Measurements from ENCODE around the gene ANKRD61. TPM values are rescaled to one million over a fixed set of nuclear protein-coding genes. Genes with fewer than 3 reads are reported as not detected.

ANKRD61 gene
- total RNA-seq, 1 experiment from 2014 or later: 0.24 TPM

DNA sequence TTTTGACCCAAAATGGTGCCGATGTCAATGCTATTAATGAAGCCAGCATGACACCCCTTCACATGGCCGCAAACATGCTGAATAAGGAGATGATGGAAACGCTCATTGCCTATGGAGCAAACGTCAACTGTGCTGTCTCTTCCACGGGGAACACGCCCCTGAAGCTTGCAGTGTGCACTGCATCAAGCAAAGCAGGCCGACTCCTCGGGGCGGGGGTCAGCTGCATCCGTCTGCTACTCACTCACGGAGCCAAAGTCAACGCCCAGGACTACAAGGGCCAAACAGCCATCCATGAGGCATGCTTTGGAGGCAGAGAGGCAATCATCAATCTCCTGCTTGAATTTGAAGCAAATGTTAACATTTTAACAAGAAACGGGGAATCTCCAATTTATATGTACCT, 4.5 kb downstream of the ANKRD61 start:
- Histone ChIP-seq H4K91ac (ENCODE audit: insufficient read length, low read depth, low read length) (no peak overlapping the region), H3K79me1 (ENCODE audit: insufficient read depth, low read depth, low read length, poor library complexity, severe bottlenecking) (peaks cover 14% of the 10 kb centered on the region), H3K56ac (ENCODE audit: insufficient read length, low read depth, low read length) (no peak overlapping the region), H3K23me2 (ENCODE audit: insufficient read length, low read depth, low read length, poor library complexity, severe bottlenecking) (no peaks in the 10 kb centered on the region), H2BK120ac (ENCODE audit: low read depth, low read length, poor library complexity, severe bottlenecking) (no peak overlapping the region), H4K8ac (replicated peaks; ENCODE audit: insufficient read length, low read depth, low read length) (no peak overlapping the region), H3K4me1 (ENCODE audit: insufficient read depth, low read length) (no peaks in the 10 kb centered on the region), H4K20me1 (ENCODE audit: control insufficient read depth, insufficient read depth, insufficient read length) (no peaks in the 10 kb centered on the region), H3K23ac (ENCODE audit: insufficient read length, low read depth, low read length) (no peak overlapping the region), H3K27ac (ENCODE audit: insufficient read length, low read depth, low read length) (no peak overlapping the region), H2BK20ac (ENCODE audit: low read depth, low read length, poor library complexity, severe bottlenecking) (no peak overlapping the region), H3K27me3 (ENCODE audit: insufficient read depth, low read length) (no peaks in the 10 kb centered on the region), H3K14ac (ENCODE audit: insufficient read depth, low read length) (no peak overlapping the region), H3K9me3 (ENCODE audit: control insufficient read depth, low read depth, low read length) (no peaks in the 10 kb centered on the region), H2AK5ac (ENCODE audit: insufficient read length, low read length) (no peak overlapping the region), H3K9ac (ENCODE audit: extremely low read depth, insufficient read length, low read length) (no peak overlapping the region), H2BK15ac (ENCODE audit: low read depth, low read length) (no peak overlapping the region), H3K4me2 (ENCODE audit: insufficient read depth, insufficient read length, low read length) (no peak overlapping the region), H4K5ac (ENCODE audit: insufficient read length, low read depth, low read length) (no peak overlapping the region), H2AFZ (ENCODE audit: low read length) (no peak overlapping the region), H2BK5ac (ENCODE audit: insufficient read length, low read length) (no peak overlapping the region), H3K79me2 (ENCODE audit: insufficient read depth, low read length) (0 out of 2 replicates have a peak, but pooled peaks cover 2% of the 10 kb centered on the region), H3T11ph (ENCODE audit: low read length) (no peak overlapping the region), H3K4ac (ENCODE audit: low read depth, low read length) (no peak overlapping the region), H2BK12ac (ENCODE audit: insufficient read length, low read depth, low read length) (no peak overlapping the region), H3K18ac (ENCODE audit: insufficient read length, low read depth, low read length) (no peak overlapping the region)
- Mint-ChIP-seq H3K27ac (no peak overlapping the region; a peak in 1 of 7 replicates), H3K27me3 (ENCODE audit: low read depth) (no peaks in the 10 kb centered on the region), H3K36me3 (ENCODE audit: insufficient read depth in 1 of 3, low read depth in 3 of 3) (peaks cover 41 to 85% (median 80%) of the 10 kb centered on the region in 3 experiments), H3K9me3 (no peaks in the 10 kb centered on the region), H3K4me1 (no peaks in the 10 kb centered on the region), H3K4me3 (no peak overlapping the region)
- WGBS (ENCODE audit: extremely low coverage, insufficient read length, low lambda C conversion rate): no CpG with 5 or more reads among the region's 13 CpGs
- TF ChIP-seq, protein P1, sequence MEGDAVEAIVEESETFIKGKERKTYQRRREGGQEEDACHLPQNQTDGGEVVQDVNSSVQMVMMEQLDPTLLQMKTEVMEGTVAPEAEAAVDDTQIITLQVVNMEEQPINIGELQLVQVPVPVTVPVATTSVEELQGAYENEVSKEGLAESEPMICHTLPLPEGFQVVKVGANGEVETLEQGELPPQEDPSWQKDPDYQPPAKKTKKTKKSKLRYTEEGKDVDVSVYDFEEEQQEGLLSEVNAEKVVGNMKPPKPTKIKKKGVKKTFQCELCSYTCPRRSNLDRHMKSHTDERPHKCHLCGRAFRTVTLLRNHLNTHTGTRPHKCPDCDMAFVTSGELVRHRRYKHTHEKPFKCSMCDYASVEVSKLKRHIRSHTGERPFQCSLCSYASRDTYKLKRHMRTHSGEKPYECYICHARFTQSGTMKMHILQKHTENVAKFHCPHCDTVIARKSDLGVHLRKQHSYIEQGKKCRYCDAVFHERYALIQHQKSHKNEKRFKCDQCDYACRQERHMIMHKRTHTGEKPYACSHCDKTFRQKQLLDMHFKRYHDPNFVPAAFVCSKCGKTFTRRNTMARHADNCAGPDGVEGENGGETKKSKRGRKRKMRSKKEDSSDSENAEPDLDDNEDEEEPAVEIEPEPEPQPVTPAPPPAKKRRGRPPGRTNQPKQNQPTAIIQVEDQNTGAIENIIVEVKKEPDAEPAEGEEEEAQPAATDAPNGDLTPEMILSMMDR (conservative IDR thresholded peaks at IDR 0.05): no peak
- no peak for DNase-seq

All from H9 (cell line).